ENCODE measurements around the gene LMO7. TPM values are rescaled to one million over a fixed set of nuclear protein-coding genes. Genes with fewer than 3 reads are reported as not detected.

Gene LMO7
- total RNA-seq, 1 donor from 2014 or later: 239 TPM

- Mint-ChIP-seq H3K27me3 (ENCODE audit: unreplicated experiment) (no peaks in the 10 kb centered on the region), H3K4me3 (ENCODE audit: unreplicated experiment) (no peak overlapping the region), H3K27ac (ENCODE audit: unreplicated experiment) (peak overlapping the region; percentile 61), H3K4me1 (ENCODE audit: unreplicated experiment) (peaks cover 43% of the 10 kb centered on the region), H3K9me3 (ENCODE audit: unreplicated experiment) (no peaks in the 10 kb centered on the region), H3K36me3 (ENCODE audit: unreplicated experiment) (peaks cover 5% of the 10 kb centered on the region)
- no peak for DNase-seq (ENCODE audit: extremely low spot score, unreplicated experiment)
- TF ChIP-seq CTCF (IDR thresholded peaks at IDR 0.05): no peak
Measured at GRCh38 chr13:75813323-75813722, 177.2 kb downstream of the LMO7 start.

GRCh38 chr13:75818179-75818967 is 182.2 kb downstream of the LMO7 start:
- Mint-ChIP-seq H3K4me3 (ENCODE audit: unreplicated experiment) (no peak overlapping the region), H3K27ac (ENCODE audit: unreplicated experiment) (no peak overlapping the region), H3K4me1 (ENCODE audit: unreplicated experiment) (peaks cover 4% of the 10 kb centered on the region), H3K27me3 (ENCODE audit: unreplicated experiment) (no peaks in the 10 kb centered on the region), H3K9me3 (ENCODE audit: unreplicated experiment) (no peaks in the 10 kb centered on the region), H3K36me3 (ENCODE audit: unreplicated experiment) (peaks cover 23% of the 10 kb centered on the region)
- no peak for DNase-seq (ENCODE audit: extremely low spot score, unreplicated experiment)
- no peak for TF ChIP-seq CTCF (IDR thresholded peaks at IDR 0.05)

GRCh38 chr13:75818968-75819225 is 182.8 kb downstream of the LMO7 start:
- no peak for TF ChIP-seq CTCF (IDR thresholded peaks at IDR 0.05)
- Mint-ChIP-seq H3K36me3 (ENCODE audit: unreplicated experiment) (peaks cover 26% of the 10 kb centered on the region), H3K27ac (ENCODE audit: unreplicated experiment) (no peak overlapping the region), H3K9me3 (ENCODE audit: unreplicated experiment) (no peaks in the 10 kb centered on the region), H3K27me3 (ENCODE audit: unreplicated experiment) (no peaks in the 10 kb centered on the region), H3K4me3 (ENCODE audit: unreplicated experiment) (no peak overlapping the region), H3K4me1 (ENCODE audit: unreplicated experiment) (no peaks in the 10 kb centered on the region)
- DNase-seq (ENCODE audit: extremely low spot score, unreplicated experiment): no peak

- peaks cover 46% of the 10 kb centered on the region for H3K36me3 Mint-ChIP-seq (ENCODE audit: unreplicated experiment)
- H3K9me3 Mint-ChIP-seq (ENCODE audit: unreplicated experiment): no peaks in the 10 kb centered on the region
- no peaks in the 10 kb centered on the region for H3K4me1 Mint-ChIP-seq (ENCODE audit: unreplicated experiment)
- no peak overlapping the region for H3K27ac Mint-ChIP-seq (ENCODE audit: unreplicated experiment)
- DNase-seq (ENCODE audit: extremely low spot score, unreplicated experiment): no peak
- H3K27me3 Mint-ChIP-seq (ENCODE audit: unreplicated experiment): no peaks in the 10 kb centered on the region
- no peak for TF ChIP-seq CTCF (IDR thresholded peaks at IDR 0.05)
- H3K4me3 Mint-ChIP-seq (ENCODE audit: unreplicated experiment): no peak overlapping the region
Measured at GRCh38 chr13:75825161-75825560, 189.0 kb downstream of the LMO7 start.

- Mint-ChIP-seq H3K4me3 (ENCODE audit: unreplicated experiment) (no peak overlapping the region), H3K36me3 (ENCODE audit: unreplicated experiment) (peaks cover 47% of the 10 kb centered on the region), H3K27ac (ENCODE audit: unreplicated experiment) (no peak overlapping the region), H3K27me3 (ENCODE audit: unreplicated experiment) (no peaks in the 10 kb centered on the region), H3K4me1 (ENCODE audit: unreplicated experiment) (no peaks in the 10 kb centered on the region), H3K9me3 (ENCODE audit: unreplicated experiment) (no peaks in the 10 kb centered on the region)
- no peak for DNase-seq (ENCODE audit: extremely low spot score, unreplicated experiment)
- TF ChIP-seq CTCF (IDR thresholded peaks at IDR 0.05): no peak
Measured at GRCh38 chr13:75825594-75825993, 189.5 kb downstream of the LMO7 start.
